Hematopoietic multipotent progenitor cell treated with erythropoietin and hydrocortisone succinate and interleukin-3 and kit ligand, for 4 days (in vitro differentiated cells): ENCODE measurements around the gene LPCAT1.
A peak's percentile ranks its signal among the peaks of the same experiment; 100 is the strongest.
"Not testable (repeated sequence)": the region's sequence is repeated elsewhere in the genome, so short reads cannot be mapped to it uniquely, and the experiment has no call there.

ENCODE experiments used
- DNase-seq: peaks from one replicate; pipeline ENCODE4 v3.0.0-alpha.2; 2015

Gene LPCAT1

DNA sequence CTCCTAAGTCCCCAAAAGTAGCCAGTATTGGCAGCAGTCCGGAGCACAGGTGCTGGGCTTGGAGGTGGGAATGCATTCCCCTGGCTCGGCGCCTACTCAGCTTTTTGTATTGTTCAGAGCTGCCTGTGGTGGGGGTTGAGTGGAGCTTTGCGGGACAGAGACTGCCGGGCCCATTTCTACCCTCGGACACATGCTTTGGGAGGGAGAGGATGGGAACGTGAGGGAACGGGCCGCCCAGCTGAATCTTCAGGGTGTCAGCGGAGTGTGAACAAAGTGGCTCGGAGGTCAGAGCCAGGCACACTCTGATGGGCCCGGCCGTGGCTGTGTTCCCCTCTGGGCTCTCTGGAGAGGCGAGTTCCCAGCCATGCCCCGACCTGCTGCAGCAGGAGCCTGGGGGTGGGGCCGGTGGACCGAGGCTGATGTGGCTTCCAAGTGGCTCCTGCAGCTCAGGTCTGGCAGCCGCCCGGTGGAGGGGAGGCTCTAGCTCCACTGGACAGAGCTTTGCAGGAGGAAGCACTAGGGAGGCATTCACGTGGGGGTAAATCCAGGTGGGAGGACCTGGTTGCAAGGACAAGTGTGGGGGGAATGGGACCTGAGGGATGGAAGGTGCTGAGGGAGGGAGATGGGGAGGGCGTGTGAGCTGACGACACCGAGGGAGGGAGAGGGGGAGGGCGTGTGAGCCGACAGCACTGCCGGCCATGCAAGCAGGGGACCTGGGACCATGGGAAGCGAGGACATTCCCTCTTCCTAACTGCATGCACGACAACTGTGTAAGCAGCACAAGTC lies 47.4 kb downstream of the LPCAT1 start:
- DNase-seq: no peak

DNA sequence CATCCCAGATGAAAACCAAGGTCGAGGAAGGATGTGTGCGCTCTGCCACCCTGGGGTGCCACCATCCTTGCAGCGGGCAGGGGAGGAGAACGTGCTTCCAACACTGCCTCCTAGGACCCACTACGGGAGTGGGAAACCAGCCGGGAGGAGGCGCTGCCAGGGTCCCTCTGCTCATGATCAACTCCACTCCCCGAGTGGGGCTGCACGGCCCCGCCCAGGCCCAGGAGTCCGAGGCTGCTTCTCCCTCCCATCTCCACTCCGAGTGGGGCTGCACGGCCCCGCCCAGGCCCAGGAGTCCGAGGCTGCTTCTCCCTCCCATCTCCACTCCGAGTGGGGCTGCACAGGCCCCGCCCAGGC lies 48.2 kb downstream of the LPCAT1 start:
- DNase-seq: not testable (repeated sequence)

DNA sequence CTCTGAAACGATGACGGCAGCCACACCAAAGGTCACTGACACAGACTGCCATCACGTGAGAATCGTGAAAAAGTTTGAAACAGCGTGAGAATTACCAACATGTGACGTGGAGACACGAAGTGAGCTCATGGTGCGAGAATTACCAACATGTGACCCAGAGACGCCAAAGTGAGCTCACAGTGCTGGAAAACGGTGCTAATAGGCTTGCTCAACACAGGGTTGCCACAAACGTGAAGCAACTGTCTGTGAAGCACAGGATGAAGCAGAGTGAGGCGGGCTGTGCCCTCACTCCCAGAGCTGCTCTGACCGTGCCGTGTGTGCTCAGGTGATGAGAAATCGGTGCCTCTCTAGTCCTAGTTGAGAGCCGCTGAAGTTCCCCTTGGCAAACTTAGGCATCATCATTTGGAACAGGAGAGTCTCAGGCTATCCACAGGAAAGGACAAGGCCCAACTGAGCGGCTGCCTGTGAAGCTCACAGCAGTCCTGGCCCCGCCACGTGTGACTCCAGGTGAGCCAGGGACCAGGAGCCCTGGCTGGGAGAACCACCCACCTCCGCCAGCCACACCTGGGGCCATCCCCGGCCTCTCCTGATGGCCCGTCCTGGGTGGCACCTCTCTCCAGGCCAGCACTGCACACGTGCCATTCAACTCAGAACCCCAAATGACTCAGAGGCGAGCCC lies 48.8 kb downstream of the LPCAT1 start:
- DNase-seq: no peak

DNA sequence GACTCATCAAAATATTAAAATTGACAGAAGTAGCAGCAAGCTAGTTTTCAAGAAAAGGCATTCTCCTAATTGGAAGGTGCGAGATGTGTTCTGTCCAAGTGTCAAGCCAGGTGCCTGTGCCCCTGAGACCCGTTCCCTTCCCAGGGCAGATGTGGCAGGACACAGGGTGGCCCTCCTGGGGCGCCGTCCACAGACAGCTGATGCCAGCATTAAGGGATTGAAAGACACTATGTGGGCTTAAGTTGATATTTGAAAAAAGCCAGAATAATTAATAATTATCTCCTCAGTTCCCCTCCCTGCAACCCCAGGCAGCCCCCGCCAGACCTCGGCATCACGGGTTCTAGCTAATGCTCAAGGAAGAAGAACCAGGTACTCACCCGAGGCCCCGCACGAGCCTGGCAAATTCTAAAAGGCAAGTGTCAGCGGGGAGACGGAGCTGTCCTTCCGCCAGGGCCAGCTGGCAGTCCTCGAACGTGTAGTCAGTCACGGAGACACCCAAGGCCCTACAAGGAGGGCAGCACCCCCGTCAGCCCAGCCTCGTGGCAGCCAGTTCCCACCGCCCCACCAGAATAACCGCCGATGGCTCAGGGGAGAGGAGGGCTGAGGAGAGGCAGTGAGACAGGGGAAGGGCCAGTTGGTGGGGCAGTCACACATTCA lies 49.4 kb downstream of the LPCAT1 start:
- no peak for DNase-seq

DNA sequence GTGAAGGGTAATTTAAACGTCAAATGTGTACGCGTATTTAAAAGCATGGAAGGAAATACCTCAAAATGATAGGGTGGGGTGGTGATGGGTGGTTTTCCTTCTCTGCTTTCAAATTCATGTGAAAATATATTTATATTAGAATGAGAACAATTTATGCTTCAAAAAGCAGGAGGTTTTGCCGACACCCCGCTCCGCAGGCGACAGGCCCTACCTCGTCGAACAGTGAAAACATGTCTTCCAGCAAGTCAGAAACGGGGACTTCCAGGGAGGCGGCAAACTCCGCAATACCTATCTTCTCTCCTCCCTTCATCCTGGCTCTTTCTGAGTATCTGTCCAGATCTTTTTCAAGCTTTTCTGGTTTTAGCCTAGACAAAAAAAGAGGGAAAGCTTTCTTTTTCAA lies 50.0 kb downstream of the LPCAT1 start:
- DNase-seq: no peak

DNA sequence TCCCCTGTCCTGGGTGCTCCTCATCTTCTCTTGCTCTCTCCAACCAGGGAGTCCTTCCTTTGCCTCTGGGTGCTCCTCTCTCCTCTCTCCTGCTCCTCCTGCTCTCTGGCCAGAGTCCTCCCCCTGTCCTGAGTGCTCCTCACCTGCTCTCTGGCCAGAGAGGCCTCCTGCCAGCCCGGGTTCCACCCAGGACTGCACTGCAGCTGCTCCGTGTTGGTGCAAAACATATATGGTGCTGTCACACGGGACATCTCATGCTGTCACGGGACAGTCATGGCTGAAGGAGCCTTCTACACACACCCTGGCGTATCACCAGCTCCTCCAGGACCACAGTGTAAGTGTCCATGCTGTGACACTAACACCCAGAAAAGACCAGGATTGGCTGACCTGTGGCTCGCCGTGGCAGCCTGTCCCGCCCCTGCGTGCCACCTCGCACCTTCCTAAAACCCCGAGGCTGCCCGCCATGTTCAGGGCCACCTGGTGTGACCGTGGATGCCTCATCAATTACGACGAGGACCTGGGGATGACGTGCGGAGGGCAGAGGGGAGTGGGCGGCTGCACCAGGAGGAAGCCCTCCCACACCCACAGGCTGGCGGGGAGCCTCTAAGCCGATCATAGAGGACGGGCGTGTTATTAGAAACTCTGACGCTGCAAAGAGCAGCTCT lies 50.7 kb downstream of the LPCAT1 start:
- no peak for DNase-seq

DNA sequence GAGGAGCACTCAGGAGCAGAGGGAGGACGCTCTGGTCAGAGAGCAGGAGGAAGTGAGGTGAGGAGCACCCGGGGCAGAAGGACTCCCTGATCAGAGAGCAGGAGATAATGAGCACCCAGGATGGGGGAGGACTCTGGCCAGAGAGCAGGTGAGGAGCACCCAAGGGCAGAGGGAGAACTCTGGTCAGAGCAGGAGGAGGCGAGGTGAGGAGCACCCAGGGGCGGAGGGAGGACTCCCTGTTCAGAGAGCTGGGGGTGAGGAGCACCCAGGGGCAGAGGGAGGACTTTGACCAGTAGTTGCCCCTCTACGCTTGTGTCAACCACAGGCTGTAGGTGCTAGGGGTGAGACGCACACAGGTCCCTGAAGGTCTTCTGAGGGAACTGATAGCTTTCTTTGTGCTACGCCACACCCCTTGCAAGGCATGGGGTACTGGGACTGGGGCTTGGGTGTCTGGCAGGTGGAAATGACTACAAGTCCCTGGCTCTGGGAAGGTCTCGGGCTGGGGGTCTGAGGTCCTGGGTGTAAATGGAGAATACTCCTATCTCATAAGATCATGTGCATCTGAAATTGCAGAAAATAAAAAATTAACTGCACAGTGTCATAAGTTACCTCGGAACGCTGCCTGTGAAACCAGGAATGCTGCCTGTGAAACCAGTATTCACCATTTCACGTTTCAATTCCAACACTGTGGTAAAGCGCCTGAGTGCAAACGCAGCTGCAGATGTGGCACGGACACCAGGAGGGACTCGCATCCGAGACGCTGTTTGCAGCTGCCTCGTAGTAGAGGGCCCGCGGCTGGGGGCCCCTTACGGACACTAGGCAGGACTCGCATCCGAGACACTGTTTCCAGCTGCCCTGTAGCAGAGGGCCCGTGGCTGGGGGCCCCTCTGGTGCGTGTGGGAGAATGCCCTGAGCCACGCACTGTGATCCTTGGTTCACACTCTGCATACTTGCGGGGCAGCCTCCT lies 51.5 kb downstream of the LPCAT1 start:
- DNase-seq: no peak

DNA sequence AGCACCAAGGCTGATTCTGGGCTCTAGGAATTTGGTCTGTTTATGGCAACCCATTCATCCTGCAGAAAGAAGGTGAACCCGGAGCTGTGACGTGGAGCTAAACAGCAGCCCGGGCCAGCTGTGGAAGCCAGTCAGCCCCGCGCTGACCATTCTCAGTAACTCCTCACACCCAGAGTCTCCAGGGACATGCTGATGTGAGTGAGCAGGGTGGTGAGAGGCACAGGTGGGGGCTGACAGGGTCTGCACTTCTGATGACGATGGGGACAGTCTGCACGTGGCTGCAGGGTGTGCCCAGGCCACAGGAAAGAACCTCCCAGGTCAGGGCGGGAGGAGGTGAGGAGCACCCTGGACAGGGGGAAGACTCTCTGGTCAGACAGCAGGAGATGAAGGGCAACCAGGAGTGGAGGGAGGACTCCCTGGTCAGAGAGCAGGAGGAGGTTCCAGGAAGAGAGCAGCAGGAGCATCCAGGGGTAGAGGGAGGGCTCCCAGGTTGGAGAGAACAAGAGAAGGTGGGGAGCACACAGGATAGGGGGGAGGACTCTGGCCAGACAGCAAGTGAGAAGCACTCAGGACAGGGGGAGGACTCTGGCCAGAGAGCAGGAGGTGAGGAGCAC lies 52.4 kb downstream of the LPCAT1 start:
- no peak for DNase-seq

DNA sequence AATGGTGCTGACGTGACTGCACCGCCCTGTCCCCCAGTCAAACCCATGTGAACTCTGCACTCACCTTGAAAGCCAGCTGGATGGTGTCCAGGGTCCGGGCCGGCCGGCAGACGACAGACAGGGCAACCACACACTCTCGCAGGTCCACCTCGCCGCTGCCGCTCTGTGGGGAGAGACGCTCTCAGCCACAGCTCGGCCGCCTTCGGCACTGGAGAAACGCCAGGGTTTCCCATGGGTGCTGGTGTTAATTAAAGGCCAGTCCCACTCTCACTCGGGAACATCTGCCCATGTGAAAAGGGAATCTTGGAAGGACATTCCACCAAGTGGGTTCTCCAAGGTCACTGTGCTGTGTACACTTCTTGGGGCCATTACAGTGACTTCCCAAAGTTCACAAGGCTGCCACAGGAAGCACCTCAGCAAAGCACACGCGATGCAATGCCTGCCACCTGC lies 53.0 kb downstream of the LPCAT1 start:
- no peak for DNase-seq

DNA sequence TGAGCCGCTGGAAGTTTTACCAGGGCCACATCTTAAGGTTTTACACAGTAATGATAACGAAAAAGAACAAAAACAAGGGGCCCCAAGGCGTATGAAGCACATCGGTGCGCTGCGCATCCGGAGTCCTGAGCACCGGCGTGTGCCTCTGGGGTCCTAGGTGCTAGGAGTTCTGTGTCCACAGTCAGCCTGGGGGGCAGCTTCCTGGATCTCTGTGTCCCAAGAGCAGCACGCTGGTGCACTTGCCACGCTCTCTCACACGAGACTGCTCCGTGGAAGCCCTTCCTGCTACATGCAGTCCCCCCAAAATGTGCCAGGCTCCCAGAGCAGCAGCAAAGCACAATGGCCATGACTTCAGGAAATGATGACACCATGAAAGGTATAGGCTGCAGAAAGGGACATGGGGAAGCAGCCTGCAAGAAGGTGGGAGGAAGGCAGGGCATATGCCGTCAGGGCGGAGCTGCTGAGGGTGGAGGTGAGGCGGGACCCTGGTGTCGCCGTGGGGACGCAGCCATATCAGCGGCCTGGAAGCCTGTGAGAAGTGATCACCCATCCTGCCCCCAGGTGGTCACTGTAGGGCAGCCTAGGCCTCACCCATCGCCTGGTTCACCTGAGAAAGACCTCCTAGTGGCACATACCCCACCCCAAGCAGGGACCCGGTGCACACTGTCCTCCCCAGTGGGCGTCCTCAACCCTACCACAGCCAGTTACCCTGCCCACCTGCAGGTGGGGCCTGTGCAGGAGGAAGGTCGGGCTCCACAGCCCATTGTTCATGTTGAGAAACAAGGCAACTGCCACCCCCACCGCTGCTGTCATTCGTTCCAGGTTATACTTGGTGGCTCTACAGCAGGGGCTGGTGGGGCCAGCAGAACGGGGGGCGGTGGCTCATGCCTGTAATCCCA lies 54.9 kb downstream of the LPCAT1 start:
- DNase-seq: no peak

DNA sequence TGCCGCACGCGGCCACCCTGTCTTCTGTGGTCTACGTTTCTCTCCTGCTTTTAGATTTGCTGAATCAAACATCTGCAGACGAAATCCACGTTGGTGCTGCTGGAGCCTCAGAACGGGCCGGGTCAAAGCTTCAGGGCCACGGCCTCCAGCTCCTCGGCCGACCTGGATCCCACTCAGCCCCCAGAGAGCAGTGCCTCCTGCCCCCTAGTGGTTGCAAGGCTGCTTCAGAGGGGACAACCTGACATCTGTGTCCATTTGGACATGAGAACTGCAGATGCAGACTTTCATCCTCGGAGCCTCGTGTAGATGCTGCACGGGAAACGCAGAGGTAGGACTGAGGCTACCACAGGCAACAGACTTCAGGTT lies 55.5 kb downstream of the LPCAT1 start:
- peak; percentile 54 for DNase-seq

DNA sequence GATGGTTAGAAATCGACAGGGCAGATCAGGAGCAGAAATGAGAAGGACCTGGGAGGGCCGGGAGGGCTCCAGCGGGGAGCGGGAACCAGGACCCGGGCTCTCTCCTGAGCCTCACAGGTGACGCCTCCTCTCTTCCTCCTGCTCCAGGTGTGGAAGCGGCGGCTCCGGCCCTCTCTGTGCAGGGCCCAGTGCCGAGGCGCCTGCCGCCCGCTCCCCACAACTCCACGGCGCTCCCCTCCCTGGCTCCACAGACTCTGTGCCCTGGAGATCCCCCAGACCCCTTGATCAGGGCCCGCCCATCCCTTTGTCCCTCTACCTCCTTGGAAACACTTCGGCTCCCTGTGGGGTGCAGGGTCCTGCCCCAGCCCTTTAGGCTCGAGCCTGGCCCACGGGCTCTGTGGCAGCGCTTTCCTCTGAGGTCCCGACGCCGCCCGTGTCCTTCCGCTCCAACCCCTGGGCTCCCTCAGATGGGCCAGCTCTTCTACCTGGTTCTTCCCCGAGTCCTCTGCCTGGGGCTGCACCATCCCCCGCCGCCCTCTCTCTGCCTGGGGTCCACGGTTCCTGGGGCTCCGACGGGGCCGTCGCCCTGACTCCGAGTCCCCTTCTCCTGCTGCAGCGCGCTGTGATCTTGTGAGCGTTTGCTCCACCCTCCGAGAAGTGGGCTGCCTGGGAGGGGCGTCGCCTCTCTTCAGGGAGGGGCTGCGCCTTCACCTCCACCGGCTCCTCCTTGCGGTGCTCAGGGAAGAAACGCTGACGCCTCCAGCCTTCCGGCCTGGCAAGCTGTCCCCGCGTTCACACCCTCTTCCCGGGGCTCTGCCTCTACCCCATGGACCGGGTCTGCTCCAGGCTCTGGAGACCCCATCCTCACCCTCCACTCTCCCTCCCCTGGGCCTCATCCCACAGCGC lies 56.2 kb downstream of the LPCAT1 start:
- DNase-seq: no peak

DNA sequence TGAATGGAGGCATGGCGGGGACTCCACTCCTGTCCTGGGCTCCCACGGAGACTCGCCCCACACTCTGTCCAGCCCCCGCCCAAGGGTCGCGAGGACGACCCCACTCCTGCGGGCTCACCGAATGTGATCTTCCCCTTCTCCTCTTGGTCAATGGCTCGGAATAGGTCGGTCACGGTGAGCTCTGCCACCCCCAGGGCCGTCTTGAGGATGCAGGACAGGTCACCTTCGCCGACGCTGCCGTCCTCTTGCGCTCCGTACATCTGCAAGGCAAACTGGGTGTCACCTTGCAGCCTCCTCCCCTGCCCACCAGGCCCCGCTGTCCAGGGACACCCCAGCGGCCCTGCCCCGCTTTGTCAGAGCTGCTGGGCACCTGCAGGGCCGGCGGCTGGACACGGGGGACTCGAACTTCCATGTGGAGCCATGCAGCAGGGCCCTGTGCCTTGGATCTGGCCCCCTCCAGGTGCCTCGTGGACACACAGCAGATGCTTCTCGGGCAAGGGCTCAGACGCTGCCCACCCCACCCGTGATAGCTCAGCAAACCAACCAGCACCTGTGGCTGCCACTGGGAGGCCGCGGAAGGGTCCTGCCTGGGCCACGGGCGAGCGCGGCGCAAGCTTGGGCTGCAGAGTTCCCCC lies 57.0 kb downstream of the LPCAT1 start:
- DNase-seq: no peak

DNA sequence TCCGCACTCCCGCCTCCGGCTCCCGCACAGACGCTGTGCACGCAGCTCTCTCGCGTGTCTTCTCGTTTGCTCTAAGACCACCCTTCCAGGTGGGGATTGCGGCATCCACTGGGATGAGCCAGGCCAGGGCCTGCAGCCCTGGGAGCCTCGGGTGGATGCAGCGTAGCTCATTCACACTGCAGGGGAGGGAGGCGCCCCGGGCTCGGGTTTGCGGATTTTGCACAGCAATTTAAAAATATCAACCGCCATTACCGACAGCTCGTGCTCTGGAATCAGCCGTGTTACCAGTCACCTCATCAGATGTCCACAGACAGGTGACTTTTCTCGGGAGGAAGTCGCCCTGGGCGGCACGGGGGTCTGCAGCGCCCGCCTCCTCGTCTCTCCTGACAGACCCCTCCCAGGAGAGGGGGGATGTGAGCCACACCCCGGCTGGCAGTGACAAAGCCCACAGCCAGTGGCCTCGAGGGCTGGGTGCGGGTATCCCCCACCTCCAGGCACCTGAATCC lies 57.7 kb downstream of the LPCAT1 start:
- no peak for DNase-seq

DNA sequence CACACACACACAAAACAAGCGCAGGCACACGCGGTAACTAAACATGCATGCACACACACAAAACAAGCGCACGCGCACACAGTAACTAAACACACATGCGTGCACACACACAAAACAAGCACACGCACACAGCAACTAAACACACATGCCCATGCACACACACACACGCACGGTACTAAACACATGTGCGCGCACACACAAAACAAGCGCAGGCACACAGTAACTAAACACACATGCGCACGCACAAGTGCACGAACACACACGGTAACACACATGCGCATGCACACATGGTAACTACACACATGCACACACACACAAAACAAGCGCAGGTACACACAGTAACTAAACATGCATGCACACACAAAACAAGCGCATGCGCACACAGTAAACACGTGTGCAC lies 58.6 kb downstream of the LPCAT1 start:
- DNase-seq: no peak

DNA sequence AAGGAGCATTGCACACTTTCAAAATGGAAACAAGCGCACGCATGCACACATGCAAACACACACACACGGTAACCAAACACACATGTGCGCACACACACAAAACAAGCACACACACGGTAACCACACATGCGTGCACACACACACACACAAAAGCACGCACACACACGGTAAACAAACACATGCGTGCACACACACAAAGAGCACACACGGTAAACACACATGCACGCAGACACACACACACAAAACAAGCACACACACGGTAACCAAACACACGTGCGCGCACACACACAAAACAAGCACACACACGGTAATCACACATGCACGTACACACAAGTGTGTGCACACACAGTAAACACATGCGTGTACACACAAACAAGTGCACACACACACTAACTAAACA lies 59.2 kb downstream of the LPCAT1 start:
- no peak for DNase-seq

DNA sequence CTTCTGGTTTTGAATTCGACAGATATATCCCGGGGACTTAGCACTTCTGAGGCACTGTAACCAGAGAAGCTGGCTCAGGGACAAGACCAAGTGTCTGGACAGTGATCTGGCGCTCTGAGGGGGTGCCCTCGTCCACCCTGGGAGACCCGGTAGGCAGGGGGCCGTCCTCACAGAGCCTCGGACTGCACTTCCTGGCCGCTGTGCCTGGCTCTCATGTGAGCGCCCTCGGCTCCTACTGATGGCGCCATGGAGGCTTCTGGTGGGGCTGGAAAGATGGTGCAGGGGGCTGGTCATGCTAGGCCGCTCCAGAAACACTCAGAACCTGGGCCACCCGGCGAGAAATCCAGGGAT lies 59.7 kb downstream of the LPCAT1 start:
- DNase-seq: no peak

DNA sequence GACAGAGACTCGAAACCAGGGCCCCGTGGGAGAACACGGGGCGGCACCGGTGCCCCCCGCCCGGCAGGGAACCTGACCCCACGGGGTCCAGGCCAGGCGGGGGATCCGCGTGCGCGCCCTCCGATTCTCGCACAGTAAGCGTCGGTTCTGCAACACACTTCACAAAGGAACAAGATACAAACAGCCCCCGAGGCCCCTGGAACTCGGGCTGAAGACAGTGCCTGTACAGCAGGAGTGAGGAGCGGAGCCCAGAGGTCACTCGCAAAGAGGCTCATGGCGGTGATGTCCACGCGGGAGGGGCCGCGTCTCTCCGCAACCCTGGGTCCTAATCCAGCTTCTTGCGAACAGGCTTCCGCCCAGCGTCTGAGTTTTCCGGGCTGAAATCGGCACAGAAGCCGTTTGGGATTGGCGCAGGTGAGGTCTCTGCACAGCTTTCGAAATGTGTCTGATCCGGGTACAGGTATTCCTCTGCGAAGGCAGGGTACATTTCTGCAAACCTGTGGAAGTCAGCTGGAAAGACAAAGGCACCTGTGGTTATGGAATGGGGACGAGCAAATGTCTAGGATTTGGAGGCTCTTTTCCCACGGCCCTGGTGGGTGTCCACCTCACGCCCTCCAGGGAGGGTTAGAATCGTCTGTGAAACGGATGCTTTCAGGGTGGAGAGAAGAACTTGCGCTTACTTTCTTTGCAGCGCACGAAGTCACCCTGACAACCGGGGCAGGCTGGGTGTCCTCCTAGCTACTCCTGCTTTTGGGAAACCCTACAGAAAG lies 60.2 kb downstream of the LPCAT1 start:
- no peak for DNase-seq
